GM23338 (cell line): ENCODE measurements around the gene CD276. TPM values are rescaled to one million over a fixed set of nuclear protein-coding genes. Genes with fewer than 3 reads are reported as not detected.

ENCODE experiments used
- ATAC-seq: fragments of 200-7000 bp; cut with Tn5 transposase; 3 replicates; pipeline ENCODE4 v1.9.1; 2020
- DNase-seq: peaks from one replicate; pipeline ENCODE4 v3.0.0-alpha.2; 2015; ENCODE audit warnings: low spot score
- H2AFZ ChIP-seq: fragments of 200-600 bp; sonication (generic); 2 replicates; pipeline ENCODE4 v1.8.0; 2016; ENCODE audit warnings: antibody characterized with exemption, mild to moderate bottlenecking, moderate library complexity
- H3F3A ChIP-seq: fragments of 200-600 bp; sonication (generic); replicated peaks from 2 replicates; pipeline ENCODE4 v1.8.0; 2017; ENCODE audit warnings: antibody characterized with exemption, mixed run types, low read depth
- H3K27ac ChIP-seq: fragments of 200-600 bp; sonication (generic); 2 replicates; pipeline ENCODE4 v1.6.1; 2016; ENCODE audit warnings: low read depth
- H3K27me3 ChIP-seq: fragments of 200-600 bp; sonication (generic); 2 replicates; pipeline ENCODE4 v1.8.0; 2016; ENCODE audit warnings: mild to moderate bottlenecking, mixed run types, moderate library complexity; ENCODE audit not compliant: insufficient read depth
- H3K36me3 ChIP-seq: fragments of 200-600 bp; sonication (generic); 2 replicates; pipeline ENCODE4 v1.8.0; 2016; ENCODE audit warnings: mild to moderate bottlenecking; ENCODE audit not compliant: insufficient read depth
- H3K4me1 ChIP-seq: fragments of 200-600 bp; sonication (generic); 2 replicates; pipeline ENCODE4 v1.8.0; 2016; ENCODE audit warnings: mild to moderate bottlenecking, moderate library complexity; ENCODE audit not compliant: insufficient read depth
- H3K4me2 ChIP-seq: fragments of 200-600 bp; sonication (generic); 2 replicates; pipeline ENCODE4 v1.7.1; 2017; ENCODE audit warnings: mixed run types
- H3K4me3 ChIP-seq: fragments of 200-600 bp; sonication (generic); 2 replicates; pipeline ENCODE4 v1.6.1; 2016; ENCODE audit warnings: mixed run types
- H3K79me2 ChIP-seq: fragments of 200-600 bp; sonication (generic); replicated peaks from 2 replicates; pipeline ENCODE4 v1.8.0; 2017; ENCODE audit warnings: mild to moderate bottlenecking; ENCODE audit not compliant: insufficient read depth
- H3K9me2 ChIP-seq: fragments of 200-600 bp; sonication (generic); 2 replicates; pipeline ENCODE4 v1.8.0; 2017; ENCODE audit not compliant: insufficient read depth
- H4K20me1 ChIP-seq: fragments of 200-600 bp; sonication (generic); replicated peaks from 2 replicates; pipeline ENCODE4 v1.8.0; 2017; ENCODE audit warnings: mild to moderate bottlenecking; ENCODE audit not compliant: insufficient read depth
- H3K27ac Mint-ChIP-seq: 2 replicates; pipeline ENCODE4 v1.8.0; 2020; ENCODE audit warnings: inconsistent platforms, mild to moderate bottlenecking, moderate library complexity, mixed read lengths
- H3K27me3 Mint-ChIP-seq: 3 replicates; pipeline ENCODE4 v1.8.0; 2022; ENCODE audit warnings: low read depth, mild to moderate bottlenecking, moderate library complexity, mixed read lengths, inconsistent platforms; ENCODE audit not compliant: insufficient read depth, poor library complexity
- H3K36me3 Mint-ChIP-seq: 3 replicates; pipeline ENCODE4 v1.8.0; 2021; ENCODE audit warnings: low read depth, mild to moderate bottlenecking, inconsistent platforms, moderate library complexity, mixed read lengths
- H3K4me1 Mint-ChIP-seq: 3 replicates; pipeline ENCODE4 v1.8.0; 2020; ENCODE audit warnings: mild to moderate bottlenecking, inconsistent platforms, mixed read lengths
- H3K4me3 Mint-ChIP-seq: 3 replicates; pipeline ENCODE4 v1.8.0; 2021; ENCODE audit warnings: moderate library complexity, mild to moderate bottlenecking, inconsistent platforms, mixed read lengths
- H3K9me3 Mint-ChIP-seq: 3 replicates; pipeline ENCODE4 v1.8.0; 2020; ENCODE audit warnings: moderate library complexity, mild to moderate bottlenecking, inconsistent platforms, mixed read lengths
- CREB1 ChIP-seq: fragments of 250-450 bp; sonication (Bioruptor Pico); IDR thresholded peaks from 2 replicates; pipeline ENCODE4 v1.5.0; 2020; ENCODE audit warnings: low read depth, mild to moderate bottlenecking, moderate library complexity
- CTCF ChIP-seq, 2 experiments: fragments of 200-600 bp in 1 of 2; sonication (generic) in 1 of 2; conservative IDR thresholded peaks; 2 replicates each; pipeline versions ENCODE4 v1.5.1 to v1.6.1; 2016 to 2017; ENCODE audit warnings: antibody characterized with exemption in 2 of 2, low read depth in 2 of 2, mild to moderate bottlenecking in 2 of 2, moderate library complexity in 1 of 2
- ETS1 ChIP-seq: IDR thresholded peaks from 2 replicates; pipeline ENCODE4 v1.6.1; 2016; ENCODE audit warnings: antibody characterized with exemption
- EZH2 ChIP-seq: fragments of 200-600 bp; sonication (generic); IDR thresholded peaks from one replicate; pipeline ENCODE4 v1.8.0; 2017; ENCODE audit warnings: antibody characterized with exemption, mild to moderate bottlenecking, low read depth; ENCODE audit not compliant: unreplicated experiment
- EZH2phosphoT487 ChIP-seq: fragments of 200-600 bp; sonication (generic); IDR thresholded peaks from one replicate; pipeline ENCODE4 v1.8.1; 2018; ENCODE audit warnings: antibody characterized with exemption; ENCODE audit not compliant: unreplicated experiment
- JUNB ChIP-seq: IDR thresholded peaks from one replicate; pipeline ENCODE4 v1.6.1; 2016; ENCODE audit warnings: antibody characterized with exemption; ENCODE audit not compliant: unreplicated experiment
- NANOG ChIP-seq: IDR thresholded peaks from 2 replicates; pipeline ENCODE4 v1.6.1; 2016; ENCODE audit warnings: antibody characterized with exemption, borderline replicate concordance
- POLR2AphosphoS5 ChIP-seq: IDR thresholded peaks from 2 replicates; pipeline ENCODE4 v1.6.1; 2016; ENCODE audit warnings: antibody characterized with exemption, low read depth
- REST ChIP-seq: IDR thresholded peaks from one replicate; pipeline ENCODE4 v1.6.1; 2018; ENCODE audit warnings: antibody characterized with exemption; ENCODE audit not compliant: unreplicated experiment
- STAT1 ChIP-seq: IDR thresholded peaks from one replicate; pipeline ENCODE4 v1.6.1; 2016; ENCODE audit warnings: antibody characterized with exemption; ENCODE audit not compliant: unreplicated experiment
- ZNF114 ChIP-seq: fragments of 250-450 bp; sonication (Bioruptor Pico); IDR thresholded peaks from 2 replicates; pipeline ENCODE4 v1.5.0; 2020; ENCODE audit warnings: mild to moderate bottlenecking, moderate library complexity
- ZNF331 ChIP-seq: fragments of 250-450 bp; sonication (Bioruptor Pico); IDR thresholded peaks from 2 replicates; pipeline ENCODE4 v1.5.0; 2020; ENCODE audit warnings: low read depth, mild to moderate bottlenecking, moderate library complexity
- ZNF462 ChIP-seq: fragments of 250-450 bp; sonication (Bioruptor Pico); IDR thresholded peaks from 2 replicates; pipeline ENCODE4 v1.5.0; 2020; ENCODE audit warnings: mild to moderate bottlenecking, moderate library complexity
- polyA plus RNA-seq: library from polyadenylated mRNA; unstranded; fragments of >200 nt; fragmentation: Nextera tagmentation; extraction: Ambion mirVana; gene quantifications from 2 replicates; pipeline ENCODE4 v1.2.1, GENCODE V29; 2016
- total RNA-seq: library from RNA; depleted of rRNA; stranded (reverse); fragments of >200 nt; shearing (Covaris generic); gene quantifications from 2 replicates; pipeline ENCODE4 v1.2.3, GENCODE V29; 2014

CD276 gene
- total and polyA plus RNA-seq, 2 experiments from 2014 or later, result 60.9 to 158 TPM

GRCh38 chr15:73763931-73764330 is 79.7 kb downstream of the CD276 start:
- no peaks in the 10 kb centered on the region; the same call in 2 of the 3 replicates for H3K9me3 Mint-ChIP-seq

More at GRCh38 chr15:73763931-73764330, 79.7 kb downstream of the CD276 start:
- H3K27ac Mint-ChIP-seq, result no peak overlapping the region
- no peaks in the 10 kb centered on the region for H3F3A ChIP-seq
- no peaks in the 10 kb centered on the region for H4K20me1 ChIP-seq
- ATAC-seq (no peak), DNase-seq (no peak)
- no peak overlapping the region for H3K4me3 Mint-ChIP-seq
- H3K27ac ChIP-seq, result no peak overlapping the region
- H3K36me3 ChIP-seq, result no peaks in the 10 kb centered on the region
- no peak overlapping the region for H3K4me3 ChIP-seq
- no peaks in the 10 kb centered on the region for H3K27me3 ChIP-seq
- no peaks in the 10 kb centered on the region for H3K9me2 ChIP-seq
- peaks cover 12% of the 10 kb centered on the region for H3K4me1 Mint-ChIP-seq
- peaks cover 4% of the 10 kb centered on the region for H3K27me3 Mint-ChIP-seq
- no peak overlapping the region for H2AFZ ChIP-seq
- no peaks in the 10 kb centered on the region for H3K79me2 ChIP-seq
- no peaks in the 10 kb centered on the region; the same call in 1 of the 2 replicates for H3K4me1 ChIP-seq
- H3K36me3 Mint-ChIP-seq, result no peaks in the 10 kb centered on the region; the same call in 2 of the 3 replicates
- no peak overlapping the region for H3K4me2 ChIP-seq
- no peak for TF ChIP-seq EZH2phosphoT487
- TF ChIP-seq REST, result no peak
- TF ChIP-seq POLR2AphosphoS5, result no peak
- no peak for TF ChIP-seq ETS1
- no peak for TF ChIP-seq NANOG
- no peak for TF ChIP-seq JUNB
- no peak for TF ChIP-seq CREB1 (CRISPR knock-in tag)
- TF ChIP-seq ZNF462 (CRISPR knock-in tag), result no peak
- no peak for TF ChIP-seq STAT1
- no peak for TF ChIP-seq ZNF331
- TF ChIP-seq CTCF (conservative IDR thresholded peaks at IDR 0.05; ENCODE audit: low read depth in 2 of 2), result no peak
- TF ChIP-seq EZH2, result no peak
- no peak for TF ChIP-seq ZNF114 (CRISPR knock-in tag)
